ENCODE data around the gene CABP4.
A peak's percentile ranks its signal among the peaks of the same experiment; 100 is the strongest.
"Not testable (repeated sequence)": the region's sequence is repeated elsewhere in the genome, so short reads cannot be mapped to it uniquely, and the experiment has no call there.

The CABP4 gene

GRCh38 chr11:67452141-67452952, 2.8 kb upstream of the CABP4 start, which contains the start of gene GPR152:
Gene GPR152 (minus strand): TSS chr11:67452729. CDS start chr11:67452724, 5 bp downstream.
- no peak for DNase-seq (ENCODE audit: low read depth in 1 of 2, low spot score in 1 of 2)

GRCh38 chr11:67453816-67454732, 1.1 kb upstream of the CABP4 start:
- no peak for DNase-seq (ENCODE audit: low read depth in 1 of 2, low spot score in 1 of 2)

DNA sequence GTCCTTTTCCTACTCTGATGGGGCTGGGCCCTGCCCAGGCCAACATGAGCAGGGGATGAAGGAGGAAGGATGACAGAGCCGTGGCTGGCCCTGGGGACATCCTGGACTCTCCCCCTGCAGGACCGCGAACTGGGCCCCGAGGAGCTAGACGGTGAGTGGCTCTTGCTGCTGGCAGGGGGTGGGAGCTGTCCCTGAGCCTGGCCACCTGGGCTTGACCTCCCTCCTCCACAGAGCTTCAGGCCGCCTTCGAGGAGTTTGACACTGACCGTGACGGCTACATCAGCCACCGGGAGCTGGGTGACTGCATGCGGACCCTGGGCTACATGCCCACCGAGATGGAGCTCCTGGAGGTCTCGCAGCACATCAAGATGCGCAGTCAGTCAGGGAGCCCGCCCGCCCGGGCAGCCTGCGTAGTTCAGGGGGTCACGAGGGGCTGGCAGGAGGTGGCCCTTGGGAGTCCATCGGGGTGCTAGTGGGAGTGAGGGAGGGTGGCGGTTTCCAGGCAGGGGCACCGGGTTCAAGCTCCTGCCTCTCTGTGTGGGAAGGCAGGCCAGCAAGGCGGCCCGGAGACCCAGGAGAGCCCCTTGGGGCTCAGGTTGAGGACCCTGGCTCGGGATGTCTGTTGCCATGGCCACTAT, 1.0 kb downstream of the CABP4 start:
- no peak for DNase-seq (ENCODE audit: low read depth in 1 of 2, low spot score in 1 of 2)

GRCh38 chr11:67457453-67457852, 2.3 kb downstream of the CABP4 start:
- DNase-seq (ENCODE audit: low read depth in 1 of 2, low spot score in 1 of 2) = no peak

DNA sequence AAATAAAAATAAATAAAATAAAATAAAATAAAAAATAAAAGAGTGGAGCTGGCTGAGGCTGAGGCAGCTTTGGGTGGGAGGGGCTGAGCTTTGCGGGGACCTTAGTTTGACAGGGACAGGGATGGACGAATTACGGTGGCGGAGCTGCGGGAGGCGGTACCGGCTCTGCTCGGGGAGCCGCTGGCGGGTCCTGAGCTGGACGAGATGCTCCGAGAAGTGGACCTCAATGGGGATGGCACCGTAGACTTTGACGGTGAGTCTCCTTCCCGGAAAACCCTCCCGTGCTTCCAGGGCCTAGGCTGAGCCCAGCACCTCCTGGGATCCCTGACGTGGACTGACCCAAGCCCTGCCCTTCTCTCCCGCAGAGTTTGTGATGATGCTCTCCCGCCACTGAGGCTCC, 3.1 kb downstream of the CABP4 start:
- no peak for DNase-seq (ENCODE audit: low read depth in 1 of 2, low spot score in 1 of 2)

DNA sequence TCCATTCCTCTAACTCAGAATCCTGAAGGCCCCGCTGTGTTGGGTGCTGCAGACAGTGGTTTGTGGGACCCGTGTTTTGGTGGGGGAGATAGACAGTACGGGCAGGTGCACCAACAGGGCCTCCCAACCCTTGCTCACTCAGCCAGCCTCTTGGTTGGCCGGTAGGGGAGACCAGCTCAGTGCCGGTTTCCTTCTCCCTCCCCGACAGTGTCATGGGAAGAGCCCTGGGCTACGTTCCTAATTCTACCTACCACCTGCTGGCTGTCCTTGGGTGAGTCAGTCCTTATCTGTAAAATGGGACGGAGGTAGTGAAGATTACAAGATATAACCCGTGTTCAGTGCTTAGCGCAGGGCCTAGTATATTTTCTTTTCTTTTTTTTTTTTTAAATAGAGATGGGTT, 8.0 kb downstream of the CABP4 start:
- DNase-seq (ENCODE audit: low read depth in 1 of 2, low spot score in 1 of 2) = no peak

DNA sequence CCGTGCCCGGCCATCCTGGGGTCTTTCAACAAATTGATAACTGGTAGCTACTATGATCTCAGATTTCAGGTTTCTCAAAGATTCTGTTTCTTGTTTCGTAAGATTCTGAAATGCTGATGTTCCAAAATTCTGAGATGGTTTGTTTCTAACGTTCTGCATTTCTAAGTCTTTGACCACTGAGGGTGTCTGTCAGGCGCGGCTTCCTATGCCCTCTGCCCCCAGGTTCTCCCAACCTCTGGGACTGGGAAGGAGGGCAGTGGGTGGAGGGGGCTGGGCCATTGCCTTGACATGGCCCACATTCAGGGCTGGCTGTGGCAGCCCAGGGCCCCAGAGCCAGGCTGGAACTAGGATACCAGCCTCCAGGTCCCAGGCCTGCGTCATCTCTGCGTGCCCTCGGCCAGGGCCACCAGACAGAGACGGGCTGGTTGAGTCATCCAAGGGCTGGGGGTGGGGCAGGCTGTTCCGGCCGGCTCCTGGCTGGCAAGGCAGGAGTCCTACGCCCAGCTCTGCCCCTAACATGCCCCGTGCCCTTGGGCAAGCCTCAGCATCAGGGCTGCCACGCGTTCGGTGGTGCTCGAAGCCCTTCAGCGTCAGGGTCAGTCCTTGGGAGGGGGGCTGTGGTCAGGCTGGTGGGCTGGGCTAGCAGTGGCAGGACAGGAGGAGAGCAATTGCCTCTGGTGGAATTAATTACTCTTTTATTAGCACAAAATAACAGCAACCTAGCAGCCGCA, 8.7 kb downstream of the CABP4 start:
- no peak for DNase-seq (ENCODE audit: low read depth in 1 of 2, low spot score in 1 of 2)

GRCh38 chr11:67464411-67465188, 9.4 kb downstream of the CABP4 start:
- peak; percentile 86 to 90 for DNase-seq (ENCODE audit: low read depth in 1 of 2, low spot score in 1 of 2)

DNA sequence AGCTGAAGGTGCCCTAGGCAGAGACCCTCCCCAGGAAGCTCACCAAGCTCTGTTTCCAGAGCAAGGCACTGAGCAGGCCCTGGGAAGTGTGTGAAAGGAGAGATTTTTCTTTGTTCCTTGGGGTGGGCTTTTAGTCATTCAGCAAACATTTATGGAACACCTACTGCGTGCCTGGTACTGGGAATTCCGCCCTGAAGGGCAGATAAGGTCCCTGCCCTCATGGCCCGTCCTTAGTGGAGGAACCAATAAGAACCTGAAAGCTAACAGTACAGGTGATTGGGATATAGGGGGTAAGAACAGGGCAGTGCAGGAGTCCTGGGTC, 10.0 kb downstream of the CABP4 start:
- DNase-seq (ENCODE audit: low read depth in 1 of 2, low spot score in 1 of 2) = no peak

DNA sequence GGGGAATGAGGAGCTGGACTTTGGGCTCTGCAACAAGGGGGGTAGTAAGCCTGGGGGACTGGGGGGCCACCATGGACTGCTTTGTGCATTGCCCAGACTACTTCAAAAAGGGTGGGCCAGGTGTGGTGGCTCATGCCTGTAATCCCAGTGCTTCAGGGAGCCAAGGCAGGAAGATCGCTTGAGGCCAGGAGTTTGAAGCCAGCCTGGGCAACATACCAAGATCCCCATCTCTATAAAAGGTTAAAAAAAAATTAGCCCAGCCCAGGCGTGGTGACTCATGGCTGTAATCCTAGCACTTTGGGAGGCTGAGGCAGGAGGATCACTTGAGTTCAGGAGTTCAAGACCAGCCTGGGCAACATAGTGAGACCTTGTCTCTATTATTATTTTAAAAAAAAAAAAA, 10.4 kb downstream of the CABP4 start:
- not testable (repeated sequence) for DNase-seq (ENCODE audit: low read depth in 1 of 2, low spot score in 1 of 2)

DNA sequence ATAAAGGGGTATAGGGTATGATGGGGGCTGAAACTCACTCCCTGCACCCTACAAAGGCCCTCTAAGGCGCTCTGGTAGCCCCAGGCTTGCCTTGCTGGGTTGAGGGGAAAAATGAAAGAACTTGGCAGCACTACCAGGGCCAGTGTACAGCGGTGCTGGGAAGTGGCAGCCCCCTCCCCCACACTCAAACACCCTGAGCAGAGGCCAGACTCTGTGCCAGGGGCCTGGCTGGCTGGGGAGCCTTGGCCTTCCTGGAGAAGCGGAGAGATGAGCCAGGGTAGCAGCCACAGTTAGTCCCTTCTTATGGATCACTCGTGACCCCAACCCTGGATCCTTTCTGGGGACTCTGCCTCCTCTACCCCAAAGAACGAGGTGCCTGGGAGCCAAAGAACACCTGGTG, 11.2 kb downstream of the CABP4 start:
- no peak for DNase-seq (ENCODE audit: low read depth in 1 of 2, low spot score in 1 of 2)

- no peak for DNase-seq (ENCODE audit: low read depth in 1 of 2, low spot score in 1 of 2)
Measured at GRCh38 chr11:67466962-67467771, 12.0 kb downstream of the CABP4 start.

DNA sequence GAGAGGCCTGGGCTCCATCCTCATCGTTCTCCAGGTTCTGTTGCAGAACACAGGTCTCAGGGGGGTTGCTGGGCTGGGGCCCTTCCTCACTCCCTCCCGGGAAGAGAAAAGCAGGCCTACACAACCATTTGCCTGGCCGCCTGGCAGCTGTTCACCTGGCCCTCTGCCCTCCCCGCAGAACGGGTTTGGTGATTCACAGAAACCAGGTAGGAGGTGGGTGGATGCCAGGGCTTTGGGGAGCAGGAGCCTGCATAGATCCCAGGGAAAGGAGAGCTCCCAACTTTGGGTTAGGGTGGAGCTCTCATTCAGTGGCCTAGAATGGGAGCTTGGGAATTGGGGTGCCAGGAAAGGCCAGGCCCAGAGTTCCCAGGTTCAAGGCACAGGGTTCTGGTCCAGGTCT, 12.9 kb downstream of the CABP4 start:
- DNase-seq (ENCODE audit: low read depth in 1 of 2, low spot score in 1 of 2) = no peak

DNA sequence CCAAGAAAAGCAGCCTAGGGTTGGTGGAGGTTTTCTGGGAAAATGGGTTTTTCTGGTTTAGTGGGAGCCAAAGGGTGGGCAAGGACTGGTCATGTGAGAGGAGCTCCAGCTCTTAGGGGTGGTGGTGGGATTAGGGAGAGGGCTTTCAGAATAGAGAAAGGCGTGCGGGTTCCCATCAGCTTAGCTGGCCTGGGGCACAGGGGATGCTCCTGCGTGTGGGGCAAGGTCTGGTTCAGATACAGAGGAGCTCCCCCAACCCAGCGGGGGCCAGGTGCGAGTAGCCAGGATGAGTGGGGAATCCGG, 13.3 kb downstream of the CABP4 start:
- no peak for DNase-seq (ENCODE audit: low read depth in 1 of 2, low spot score in 1 of 2)

DNA sequence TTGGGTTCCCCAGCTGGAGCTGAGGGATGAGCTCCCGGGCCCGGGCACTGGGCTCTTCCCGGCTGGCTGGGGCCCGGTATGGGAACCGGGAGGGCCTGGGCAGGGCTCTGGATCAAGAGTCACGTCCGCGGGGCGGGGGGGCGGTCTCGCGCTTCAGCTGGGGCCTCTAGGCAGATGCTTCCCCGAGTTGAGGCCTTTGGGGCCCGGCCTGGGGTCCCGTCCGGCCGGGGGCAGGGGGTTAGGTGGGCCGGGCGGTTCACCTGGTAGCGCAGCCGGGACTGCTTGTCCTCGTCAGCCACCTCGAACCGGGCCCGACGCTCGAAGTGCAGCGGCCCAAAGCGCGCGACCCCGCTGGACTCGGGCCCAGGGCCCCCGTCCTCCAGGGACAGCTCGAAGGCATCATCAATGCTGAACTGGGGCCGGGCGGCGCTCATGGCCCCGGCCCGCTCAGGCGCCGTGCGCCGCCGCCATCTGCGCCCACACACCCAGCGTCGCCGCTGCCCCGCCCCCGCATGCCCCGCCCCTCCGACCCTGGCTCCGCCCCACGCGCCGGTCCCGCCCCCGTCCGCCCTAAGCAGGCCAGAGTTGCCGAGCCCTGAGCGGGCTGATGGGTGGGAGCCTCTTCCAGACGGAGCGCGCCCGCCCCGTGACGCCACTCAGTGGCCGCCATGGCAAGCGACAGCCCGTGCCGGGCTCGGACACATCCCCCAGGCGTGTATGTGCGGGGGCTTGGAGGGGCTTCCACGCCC, 13.8 kb downstream of the CABP4 start, which contains the start of gene TMEM134:
TMEM134 (minus strand) TSS at position 493 of the 749 bp plus-strand sequence; CDS start at position 434, 59 bp downstream.
- peak; percentile 87 to 91 for DNase-seq (ENCODE audit: low read depth in 1 of 2, low spot score in 1 of 2)

GRCh38 chr11:67469508-67469811, 14.3 kb downstream of the CABP4 start:
- no peak for DNase-seq (ENCODE audit: low read depth in 1 of 2, low spot score in 1 of 2)

DNA sequence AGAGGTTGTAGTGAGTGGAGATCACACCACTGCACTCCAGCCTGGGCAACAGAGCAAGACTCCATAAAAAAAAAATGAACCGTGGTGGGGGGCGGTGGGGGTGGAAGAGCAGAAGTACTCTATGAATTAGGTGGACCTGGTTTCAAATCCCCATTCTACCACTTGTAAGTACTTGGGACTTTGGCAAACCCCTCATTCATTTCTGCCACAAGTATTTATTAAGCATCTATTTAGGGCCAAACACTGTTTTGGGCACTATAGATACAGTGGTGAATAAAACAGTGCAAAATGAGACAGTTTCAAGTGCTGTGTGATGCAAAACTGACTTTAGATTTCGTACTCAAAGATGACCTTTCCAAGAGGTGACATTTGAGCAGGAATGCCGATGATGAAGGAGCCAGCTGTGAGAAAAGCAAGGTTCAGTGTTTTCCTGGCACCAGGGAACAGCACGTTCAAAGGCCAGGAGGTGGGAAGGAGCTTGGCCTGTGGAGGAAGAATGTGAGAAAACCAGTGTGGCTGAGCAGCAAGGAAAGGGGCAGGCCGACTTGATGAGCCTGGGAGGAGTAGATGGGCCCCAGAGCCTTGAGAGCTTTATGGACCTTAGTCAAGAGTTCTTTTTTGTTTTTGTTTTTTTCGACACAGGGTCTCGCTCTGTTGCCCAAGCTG, 15.3 kb downstream of the CABP4 start:
- DNase-seq (ENCODE audit: low read depth in 1 of 2, low spot score in 1 of 2) = no peak

DNA sequence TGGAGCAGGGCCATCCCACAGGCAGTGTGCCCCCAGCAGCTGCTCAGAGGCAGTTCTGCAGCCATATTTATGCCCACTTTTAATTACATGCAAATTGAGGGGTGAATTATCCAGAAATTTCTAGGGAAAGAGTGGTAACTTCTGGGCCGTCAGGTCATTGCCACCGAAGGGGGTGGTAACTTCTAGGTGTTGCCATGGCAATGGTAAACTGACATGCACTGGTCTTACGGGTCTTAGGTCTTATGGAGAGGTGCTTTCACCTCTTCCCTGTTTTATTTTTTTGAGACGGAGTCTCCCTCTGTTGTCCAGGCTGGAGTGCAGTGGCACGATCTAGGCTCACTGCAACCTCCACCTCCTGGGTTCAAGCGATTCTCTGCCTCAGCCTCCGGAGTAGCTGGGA, 17.7 kb downstream of the CABP4 start:
- DNase-seq (ENCODE audit: low read depth in 1 of 2, low spot score in 1 of 2) = no peak
